Measurements from ENCODE around the gene NFATC3. TPM values are rescaled to one million over a fixed set of nuclear protein-coding genes. Genes with fewer than 3 reads are reported as not detected.

The NFATC3 gene
- total and polyA plus RNA-seq, 2 donors (not counting 1 experiment from before 2014, with no cell fraction given): 33.4 to 115 TPM

- peak within 1 kb of the TSS; percentile 92 for H3K4me2 ChIP-seq (replicated peaks; ENCODE audit: low read depth, low read length, poor library complexity, severe bottlenecking)
- POLR2A ChIA-PET: interaction anchor here (0.6 kb wide), 1 partner anchor 115 kb away, joined by 4 read pairs; no protein-coding TSS in a partner anchor
Observed at GRCh38 chr16:68235887-68236136, 150.6 kb downstream of the NFATC3 start, which contains the start of gene ESRP2. Gene ESRP2, minus strand, starts transcription at chr16:68236127. Its CDS starts 82 bp downstream, at chr16:68236045.

More at GRCh38 chr16:68235887-68236136, 150.6 kb downstream of the NFATC3 start, which contains the start of gene ESRP2:
- H3K4me3 Mint-ChIP-seq: peak within 1 kb of the TSS; percentile 98
- H3K9ac ChIP-seq (ENCODE audit: low read length): peak within 1 kb of the TSS; percentile 70
- no peaks in the 10 kb centered on the region for H3K27me3 ChIP-seq (replicated peaks in 1 of 4; ENCODE audit: control extremely low read depth in 1 of 4, control insufficient read depth in 3 of 4, insufficient read depth in 4 of 4, low read length in 3 of 4)
- H3K4me1 Mint-ChIP-seq: peaks cover 40% of the 10 kb centered on the region
- no peaks in the 10 kb centered on the region for H3K9me3 Mint-ChIP-seq (ENCODE audit: insufficient read depth)
- H3K27ac ChIP-seq (ENCODE audit: low read length in 2 of 2): no peak within 1 kb of the TSS
- TF ChIP-seq CTCF (IDR thresholded peaks at IDR 0.05) (no peak), EZH2 (IDR thresholded peaks at IDR 0.05; ENCODE audit: borderline replicate concordance, insufficient read depth, low read depth, low read length, poor library complexity, severe bottlenecking) (no peak)
- CTCF ChIA-PET: interaction anchor here (1.8 to 3.4 kb wide), 3 partner anchors 22 to 143 kb away, joined by 6 to 16 read pairs (median 10); no protein-coding TSS in a partner anchor
- intact Hi-C loops (cut with micrococcal nuclease): loop anchor here (2.0 to 5.0 kb wide), 2 partner anchors 404 to 429 kb away; partner anchors contain the start of genes RANBP10 and TSNAXIP1
- H3K27ac Mint-ChIP-seq: peak within 1 kb of the TSS; percentile 81
- H3K9me3 ChIP-seq (ENCODE audit: control extremely low read depth in 1 of 3, control insufficient read depth in 2 of 3, insufficient read depth in 1 of 3, low read length in 2 of 3): peaks cover 0 to 3% (median 0%) of the 10 kb centered on the region in 3 donors
- ATAC-seq (ENCODE audit: low read depth) (no peak), DNase-seq (no peak)
- H3K36me3 ChIP-seq (replicated peaks in 1 of 2; ENCODE audit: control extremely low read depth in 1 of 2, control insufficient read depth in 1 of 2, extremely low read depth in 1 of 2, insufficient read depth in 2 of 2, low read length in 1 of 2): peaks cover 0 to 5% of the 10 kb centered on the region in 2 experiments
- H2AFZ ChIP-seq (ENCODE audit: insufficient read depth, low read depth, low read length, poor library complexity, severe bottlenecking): peak within 1 kb of the TSS; percentile 84
- peaks cover under 1% of the 10 kb centered on the region for H4K20me1 ChIP-seq (ENCODE audit: control insufficient read depth, insufficient read depth, low read length, poor library complexity, severe bottlenecking)
- no peaks in the 10 kb centered on the region for H3K79me2 ChIP-seq (ENCODE audit: control insufficient read depth, insufficient read depth, low read length)
- 17% methylated on average over 36 of the region's 36 CpGs for WGBS (ENCODE audit: insufficient coverage)
- H3K4me1 ChIP-seq (ENCODE audit: control insufficient read depth in 2 of 2, insufficient read depth in 2 of 2, low read length in 2 of 2): peaks cover 22 to 42% of the 10 kb centered on the region in 2 donors
- H3K4me3 ChIP-seq (ENCODE audit: control extremely low read depth in 1 of 5, extremely low read depth in 1 of 5, insufficient read depth in 1 of 5, low read depth in 2 of 5, low read length in 4 of 5): peak within 1 kb of the TSS; percentile 36 to 76 (median 68)
- H3K27me3 Mint-ChIP-seq: no peaks in the 10 kb centered on the region

Data from B cell (primary cell).